ENCODE measurements around the gene PAPOLB.
"Not testable (repeated sequence)": the region's sequence is repeated elsewhere in the genome, so short reads cannot be mapped to it uniquely, and the experiment has no call there.

The PAPOLB gene

GRCh38 chr7:4861673-4862072 is at the start of gene PAPOLB:
PAPOLB (minus strand) TSS chr7:4862030; CDS start chr7:4861810, 220 bp downstream.
- DNase-seq: peak; percentile 29

GRCh38 chr7:4911111-4911828 is 49.4 kb upstream of the PAPOLB start:
- DNase-seq: no peak

- no peak for DNase-seq
Observed at GRCh38 chr7:4906682-4907081, 44.9 kb upstream of the PAPOLB start.

- DNase-seq: no peak
Observed at GRCh38 chr7:4905171-4905570, 43.3 kb upstream of the PAPOLB start.

GRCh38 chr7:4904346-4904745 is 42.5 kb upstream of the PAPOLB start:
- DNase-seq: no peak

GRCh38 chr7:4895766-4896165 is 33.9 kb upstream of the PAPOLB start:
- no peak for DNase-seq

- DNase-seq: no peak
Observed at GRCh38 chr7:4894482-4894881, 32.7 kb upstream of the PAPOLB start.

GRCh38 chr7:4893929-4894475 is 32.2 kb upstream of the PAPOLB start:
- DNase-seq: no peak

GRCh38 chr7:4893188-4893587 is 31.4 kb upstream of the PAPOLB start:
- not testable (repeated sequence) for DNase-seq

- DNase-seq: not testable (repeated sequence)
Observed at GRCh38 chr7:4891522-4891921, 29.7 kb upstream of the PAPOLB start.

GRCh38 chr7:4889682-4890081 is 27.9 kb upstream of the PAPOLB start:
- DNase-seq: no peak

GRCh38 chr7:4888161-4888560 is 26.3 kb upstream of the PAPOLB start:
- DNase-seq: no peak

GRCh38 chr7:4886671-4887070 is 24.8 kb upstream of the PAPOLB start:
- DNase-seq: no peak

- no peak for DNase-seq
Observed at GRCh38 chr7:4885317-4885807, 23.5 kb upstream of the PAPOLB start.

- DNase-seq: no peak
Observed at GRCh38 chr7:4884164-4884563, 22.3 kb upstream of the PAPOLB start.

GRCh38 chr7:4883372-4884144 is 21.7 kb upstream of the PAPOLB start, which contains the start of gene RADIL:
RADIL (minus strand) TSS chr7:4883716; CDS start chr7:4878139, 5,577 bp downstream.
- DNase-seq: peak; percentile 98

GRCh38 chr7:4883033-4883371 is 21.2 kb upstream of the PAPOLB start:
- no peak for DNase-seq

- no peak for DNase-seq
Observed at GRCh38 chr7:4882169-4883032, 20.6 kb upstream of the PAPOLB start.

GRCh38 chr7:4880218-4880617 is 18.4 kb upstream of the PAPOLB start:
- DNase-seq: no peak

GRCh38 chr7:4879396-4880081 is 17.7 kb upstream of the PAPOLB start:
- DNase-seq: no peak

- DNase-seq: no peak
Observed at GRCh38 chr7:4878336-4879335, 16.8 kb upstream of the PAPOLB start.

Measured in activated CD4-positive, alpha-beta T cell treated with anti-CD3 and anti-CD28 coated beads for 48 hours (primary cell).